Erythroblast (primary cell): ENCODE results near the gene MUC15.

ENCODE experiments used
- GATA1 ChIP-seq: IDR thresholded peaks from 2 replicates; pipeline ENCODE4 v1.6.1; 2011; ENCODE audit warnings: low read depth, mild to moderate bottlenecking, control low read depth, low read length, moderate library complexity
- POLR2A ChIP-seq: IDR thresholded peaks from 2 replicates; pipeline ENCODE4 v1.6.1; 2011; ENCODE audit warnings: mild to moderate bottlenecking, low read length

GRCh38 chr11:26541870-26542269 is 30.2 kb downstream of the MUC15 start:
- TF ChIP-seq POLR2A, result no peak
- TF ChIP-seq GATA1, result no peak
